HG03066 (cell line): ENCODE measurements around the gene APOA4.
"Not testable (repeated sequence)": the region's sequence is repeated elsewhere in the genome, so short reads cannot be mapped to it uniquely, and the experiment has no call there.

Experiments
- ATAC-seq: cut with Tn5 transposase; IDR thresholded peaks from one replicate; pipeline ENCODE4 v1.9.1; 2021; ENCODE audit warnings: low read depth; ENCODE audit not compliant: unreplicated experiment

The APOA4 gene

DNA sequence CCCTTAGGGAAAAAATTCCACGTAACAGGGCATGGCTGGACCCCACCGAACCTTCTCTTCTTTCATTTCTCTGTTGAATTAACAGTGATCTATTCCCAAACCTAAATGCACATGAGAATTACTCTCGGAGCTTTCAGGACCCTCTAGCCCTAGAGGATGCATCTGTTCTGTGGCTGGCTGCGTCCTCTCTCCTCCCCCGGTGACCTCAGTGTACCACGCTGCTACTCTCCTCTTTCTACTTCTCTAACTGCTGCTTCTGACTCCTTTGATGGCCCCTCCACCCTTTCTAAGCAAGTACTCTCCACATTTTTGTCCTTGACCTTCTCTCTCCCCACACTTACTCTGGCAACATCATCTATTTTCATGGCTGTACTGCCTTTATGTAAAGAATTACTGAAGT lies 26.4 kb upstream of the APOA4 start:
- ATAC-seq: no peak

- no peak for ATAC-seq
These were observed 26.0 kb upstream of the APOA4 start for GRCh38 chr11:116849060-116849459.

DNA sequence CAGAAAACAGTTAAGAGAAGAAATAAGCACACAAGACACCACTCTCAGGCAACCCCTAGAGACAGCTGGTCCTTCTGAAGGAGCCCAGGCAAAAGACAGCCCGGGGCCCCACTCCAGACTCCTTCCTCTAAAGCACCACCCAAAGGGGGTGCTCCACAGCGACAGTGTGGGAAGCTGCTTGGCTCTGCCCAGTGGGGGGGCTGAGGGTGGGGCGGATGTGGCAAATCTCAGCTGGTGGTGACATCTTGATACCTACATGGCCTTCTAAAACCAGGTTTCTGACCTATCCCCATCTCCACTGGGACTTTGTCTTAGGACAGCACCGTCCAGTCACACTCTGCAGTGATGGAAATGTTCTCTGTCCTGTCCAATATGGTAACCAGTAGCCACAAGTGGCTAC lies 24.5 kb upstream of the APOA4 start:
- ATAC-seq: no peak

DNA sequence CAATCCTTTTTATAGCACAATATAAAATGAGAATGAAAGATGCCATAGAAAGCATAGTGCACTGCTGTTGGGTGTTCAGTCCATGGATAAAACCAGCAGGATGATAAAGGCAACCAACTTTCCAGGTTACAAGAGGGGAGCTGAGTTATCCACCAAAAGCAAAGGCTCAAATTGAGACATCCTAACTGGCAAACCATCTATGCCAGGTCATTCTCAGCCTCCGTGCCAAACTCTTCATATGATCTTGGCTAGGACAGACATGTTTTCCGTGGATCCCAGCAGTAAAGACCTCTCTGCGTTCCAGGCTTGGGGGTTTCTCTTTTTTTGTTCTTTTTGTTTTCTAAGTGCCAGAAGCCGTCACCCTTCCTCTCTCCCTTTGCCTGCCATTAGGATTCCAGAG lies 21.6 kb upstream of the APOA4 start:
- no peak for ATAC-seq

DNA sequence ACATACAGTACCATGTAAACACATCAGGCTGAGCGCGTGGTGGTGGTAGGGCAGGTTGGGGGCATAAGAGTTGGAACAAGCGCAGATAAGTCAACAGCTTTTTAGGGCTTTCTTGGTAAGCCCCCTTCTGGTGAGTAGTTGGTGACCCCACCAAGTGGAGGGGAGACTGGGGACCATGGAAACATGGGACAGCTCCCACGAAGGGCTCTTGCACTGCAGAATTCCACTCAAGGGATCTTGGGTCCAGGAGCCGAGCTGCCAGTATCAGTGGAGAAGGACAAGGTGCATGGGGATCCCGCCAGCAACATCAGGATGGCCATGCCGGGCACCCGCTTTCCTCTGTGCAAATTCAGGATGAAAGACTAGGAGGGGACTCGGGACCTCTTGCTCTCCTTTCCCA lies 20.6 kb upstream of the APOA4 start:
- no peak for ATAC-seq

- ATAC-seq: no peak
These were observed 19.8 kb upstream of the APOA4 start for GRCh38 chr11:116842909-116843308.

DNA sequence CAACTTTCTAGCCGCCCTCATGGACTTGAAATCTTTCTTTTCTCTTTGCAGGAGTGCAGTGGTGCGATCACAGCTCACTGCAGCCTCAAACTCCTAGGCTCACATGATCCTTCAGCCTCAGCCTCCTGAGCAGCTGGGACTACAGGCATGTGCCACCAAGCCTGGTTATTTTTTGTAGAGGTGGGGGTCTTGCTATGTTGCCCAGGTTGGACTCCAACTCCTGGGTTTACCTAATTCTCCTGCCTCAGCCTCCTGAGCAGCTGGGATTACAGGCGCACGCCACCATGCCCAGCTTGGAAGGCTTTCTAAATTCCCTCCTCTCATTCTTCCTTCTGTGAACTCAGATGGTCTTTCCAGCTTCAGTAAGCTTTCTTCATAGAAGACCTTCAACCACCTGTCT lies 19.0 kb upstream of the APOA4 start:
- no peak for ATAC-seq

- ATAC-seq: no peak
These were observed 17.7 kb upstream of the APOA4 start for GRCh38 chr11:116840746-116841296.

GRCh38 chr11:116840224-116840745 lies 17.2 kb upstream of the APOA4 start:
- ATAC-seq: no peak

- no peak for ATAC-seq
These were observed 15.4 kb upstream of the APOA4 start for GRCh38 chr11:116838321-116839084.

- ATAC-seq: no peak
These were observed 14.4 kb upstream of the APOA4 start, which contains the start of gene APOA1 for GRCh38 chr11:116837231-116838091. Gene APOA1 (minus strand): TSS chr11:116837622. CDS start chr11:116837387, 235 bp downstream.

GRCh38 chr11:116836632-116836991 lies 13.5 kb upstream of the APOA4 start:
- ATAC-seq: no peak

GRCh38 chr11:116835791-116836631 lies 12.9 kb upstream of the APOA4 start:
- peak; percentile 84 for ATAC-seq

DNA sequence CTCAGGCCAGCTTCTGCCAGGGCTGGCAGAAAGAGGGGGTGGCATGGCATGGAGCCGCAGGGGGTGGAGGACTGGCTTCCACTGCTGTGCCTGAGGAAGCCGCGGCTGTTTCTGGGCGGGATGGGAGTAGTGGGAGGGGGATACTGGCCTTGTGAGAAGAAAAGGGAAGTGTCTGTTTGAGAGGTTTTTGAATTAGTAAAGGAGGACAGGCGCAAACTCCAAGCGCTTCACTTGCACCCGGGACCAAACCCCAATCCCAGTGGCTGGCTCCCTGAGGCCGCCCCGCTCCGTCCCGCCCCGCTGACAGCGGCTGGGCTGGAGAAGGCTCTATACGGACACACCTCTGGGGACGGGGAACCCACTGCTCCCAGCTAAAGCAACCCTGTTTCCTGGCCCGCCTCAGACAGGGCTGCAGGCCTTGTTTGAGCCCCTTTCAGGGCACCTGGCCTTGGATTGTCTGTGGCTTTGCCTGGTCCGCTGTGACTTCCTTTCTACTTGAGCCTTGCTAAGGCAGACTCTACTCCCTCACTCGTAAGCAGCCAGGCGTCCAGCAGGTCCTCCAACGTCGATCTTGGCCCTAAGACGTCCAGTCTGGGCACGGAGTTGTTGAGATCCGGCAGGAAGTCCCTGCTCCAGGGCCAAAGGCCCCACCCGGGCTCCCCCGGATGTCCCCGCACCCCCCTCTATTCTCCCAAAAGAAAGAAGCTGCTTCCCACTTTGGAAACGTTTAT lies 12.1 kb upstream of the APOA4 start:
- peak; percentile 34 for ATAC-seq

- not testable (repeated sequence) for ATAC-seq
These were observed 11.5 kb upstream of the APOA4 start for GRCh38 chr11:116834535-116835041.

GRCh38 chr11:116833816-116834534 lies 10.9 kb upstream of the APOA4 start:
- no peak for ATAC-seq

DNA sequence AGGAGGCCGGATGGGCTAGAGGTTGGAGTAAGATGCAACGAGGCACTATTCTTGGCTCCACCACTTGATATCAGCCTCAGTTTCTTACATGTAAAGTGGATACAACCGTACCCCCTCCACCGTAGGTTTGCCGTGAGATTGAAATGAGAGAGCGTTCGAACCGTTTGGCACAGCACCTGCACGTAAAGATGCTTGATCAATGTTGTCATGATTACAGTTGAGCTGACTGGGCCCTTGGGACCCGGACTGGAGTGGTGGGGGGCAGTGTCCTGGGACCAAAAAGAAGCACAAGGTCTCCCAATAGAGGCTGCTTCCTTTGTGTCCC lies 10.3 kb upstream of the APOA4 start:
- ATAC-seq: no peak

DNA sequence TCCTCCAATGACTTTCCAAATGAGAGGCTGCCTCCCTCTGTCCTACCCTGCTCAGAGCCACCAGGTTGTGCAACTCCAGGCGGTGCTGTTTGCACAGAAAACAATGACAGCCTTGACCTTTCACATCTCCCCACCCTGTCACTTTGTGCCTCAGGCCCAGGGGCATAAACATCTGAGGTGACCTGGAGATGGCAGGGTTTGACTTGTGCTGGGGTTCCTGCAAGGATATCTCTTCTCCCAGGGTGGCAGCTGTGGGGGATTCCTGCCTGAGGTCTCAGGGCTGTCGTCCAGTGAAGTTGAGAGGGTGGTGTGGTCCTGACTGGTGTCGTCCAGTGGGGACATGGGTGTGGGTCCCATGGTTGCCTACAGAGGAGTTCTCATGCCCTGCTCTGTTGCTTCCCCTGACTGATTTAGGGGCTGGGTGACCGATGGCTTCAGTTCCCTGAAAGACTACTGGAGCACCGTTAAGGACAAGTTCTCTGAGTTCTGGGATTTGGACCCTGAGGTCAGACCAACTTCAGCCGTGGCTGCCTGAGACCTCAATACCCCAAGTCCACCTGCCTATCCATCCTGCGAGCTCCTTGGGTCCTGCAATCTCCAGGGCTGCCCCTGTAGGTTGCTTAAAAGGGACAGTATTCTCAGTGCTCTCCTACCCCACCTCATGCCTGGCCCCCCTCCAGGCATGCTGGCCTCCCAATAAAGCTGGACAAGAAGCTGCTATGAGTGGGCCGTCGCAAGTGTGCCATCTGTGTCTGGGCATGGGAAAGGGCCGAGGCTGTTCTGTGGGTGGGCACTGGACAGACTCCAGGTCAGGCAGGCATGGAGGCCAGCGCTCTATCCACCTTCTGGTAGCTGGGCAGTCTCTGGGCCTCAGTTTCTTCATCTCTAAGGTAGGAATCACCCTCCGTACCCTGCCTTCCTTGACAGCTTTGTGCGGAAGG lies 9.5 kb upstream of the APOA4 start:
- ATAC-seq: no peak
